ENCODE data around the gene WDR83.
"Not testable (repeated sequence)": the region's sequence is repeated elsewhere in the genome, so short reads cannot be mapped to it uniquely, and the experiment has no call there.

Gene WDR83, protein sequence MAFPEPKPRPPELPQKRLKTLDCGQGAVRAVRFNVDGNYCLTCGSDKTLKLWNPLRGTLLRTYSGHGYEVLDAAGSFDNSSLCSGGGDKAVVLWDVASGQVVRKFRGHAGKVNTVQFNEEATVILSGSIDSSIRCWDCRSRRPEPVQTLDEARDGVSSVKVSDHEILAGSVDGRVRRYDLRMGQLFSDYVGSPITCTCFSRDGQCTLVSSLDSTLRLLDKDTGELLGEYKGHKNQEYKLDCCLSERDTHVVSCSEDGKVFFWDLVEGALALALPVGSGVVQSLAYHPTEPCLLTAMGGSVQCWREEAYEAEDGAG

DNA sequence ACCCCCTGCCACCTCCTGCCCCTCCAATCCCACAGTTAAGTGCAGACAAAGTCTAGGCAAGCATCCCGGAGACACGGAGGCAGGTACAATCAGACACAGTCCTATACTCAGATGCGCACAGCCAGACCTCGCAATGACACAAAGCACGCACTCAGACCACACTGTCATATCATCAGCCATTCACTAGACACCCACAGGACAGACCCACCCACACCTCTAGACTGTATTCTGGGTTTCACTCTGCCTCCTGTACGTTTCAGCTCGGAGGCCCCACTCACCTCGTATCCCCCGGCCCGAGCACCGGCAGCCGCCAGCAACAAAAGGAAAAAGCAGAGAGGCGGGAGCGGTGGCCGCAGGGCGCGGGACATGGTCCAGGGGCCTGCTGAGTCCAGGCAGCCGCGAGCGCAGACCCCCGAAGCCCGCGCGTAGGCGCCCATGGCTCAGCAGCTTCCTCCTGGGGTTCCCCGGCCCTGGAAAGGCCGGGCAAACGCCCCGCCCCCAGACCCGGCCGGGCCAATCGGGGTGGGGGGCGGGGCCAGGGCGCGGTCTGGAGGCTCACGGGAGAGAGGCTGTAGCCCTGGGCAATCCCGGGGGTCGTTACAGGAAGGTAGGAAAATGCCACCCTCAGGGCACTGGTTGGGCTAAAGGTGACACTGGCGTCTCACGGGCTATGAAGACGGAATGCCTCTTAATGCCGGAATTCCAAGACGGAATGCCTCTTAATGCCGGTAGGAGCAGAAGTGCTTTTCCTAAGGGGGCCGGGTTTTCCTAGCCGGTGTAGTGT, at the start of gene WDR83, which contains the start of gene MAN2B1:
Gene WDR83 (plus strand): TSS at position 543 of the 784 bp plus-strand sequence. CDS start 2,984 bp downstream, outside the sequence.
Gene MAN2B1 (minus strand): TSS at position 478 of the 784 bp plus-strand sequence. CDS start 41 bp downstream, at position 437.
- DNase-seq = peak; percentile 43 to 72 (median 56)

DNA sequence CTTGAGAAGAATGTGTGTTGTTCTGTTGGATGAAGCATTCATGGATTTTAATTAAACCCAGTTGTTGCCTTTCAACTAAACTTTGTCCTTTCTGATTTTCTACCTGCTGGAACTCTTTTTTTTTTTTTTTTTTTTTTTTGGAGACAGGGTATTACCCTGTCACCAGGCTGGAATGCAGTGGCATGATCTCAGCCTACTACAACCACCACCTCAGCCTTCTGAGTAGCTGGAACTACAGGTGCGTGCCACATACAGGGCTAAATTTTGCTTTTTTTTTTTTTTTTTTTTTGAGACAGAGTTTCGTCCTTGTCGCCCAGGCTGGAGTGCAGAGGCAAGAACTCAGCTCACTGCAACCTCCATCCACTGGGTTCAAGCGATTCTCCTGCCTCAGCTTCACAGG, 49.0 kb upstream of the WDR83 start:
- no peak for DNase-seq

DNA sequence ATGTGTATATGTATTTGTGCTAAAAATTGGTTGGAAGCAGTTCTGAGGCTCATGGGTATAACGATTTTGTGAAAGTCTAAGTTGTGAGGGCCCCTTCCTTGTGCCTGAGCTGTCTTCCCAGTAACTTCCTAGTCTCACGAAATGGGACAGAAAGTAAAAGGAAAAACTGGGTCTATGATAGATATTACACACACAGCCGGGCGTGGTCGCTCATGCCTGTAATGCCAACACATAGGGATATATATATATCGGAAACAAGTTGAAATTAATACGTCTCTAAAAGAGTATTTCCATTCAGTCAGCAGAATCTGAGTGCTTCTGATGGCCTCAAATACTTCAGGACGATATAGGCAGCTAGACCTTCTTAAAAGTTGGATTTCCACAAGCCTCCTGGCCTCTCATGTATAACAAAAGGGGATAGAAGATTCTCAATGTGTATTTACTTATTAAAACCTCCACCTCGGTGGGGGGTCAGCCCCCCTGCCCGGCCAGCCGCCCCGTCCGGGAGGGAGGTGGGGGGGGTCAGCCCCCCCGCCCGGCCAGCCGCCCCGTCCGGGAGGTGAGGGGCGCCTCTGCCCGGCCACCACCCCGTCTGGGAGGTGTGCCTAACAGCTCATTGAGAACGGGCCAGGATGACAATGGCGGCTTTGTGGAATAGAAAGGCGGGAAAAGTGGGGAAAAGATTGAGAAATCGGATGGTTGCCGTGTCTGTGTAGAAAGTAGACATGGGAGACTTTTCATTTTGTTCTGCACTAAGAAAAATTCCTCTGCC, 45.2 kb upstream of the WDR83 start:
- not testable (repeated sequence) for DNase-seq

DNA sequence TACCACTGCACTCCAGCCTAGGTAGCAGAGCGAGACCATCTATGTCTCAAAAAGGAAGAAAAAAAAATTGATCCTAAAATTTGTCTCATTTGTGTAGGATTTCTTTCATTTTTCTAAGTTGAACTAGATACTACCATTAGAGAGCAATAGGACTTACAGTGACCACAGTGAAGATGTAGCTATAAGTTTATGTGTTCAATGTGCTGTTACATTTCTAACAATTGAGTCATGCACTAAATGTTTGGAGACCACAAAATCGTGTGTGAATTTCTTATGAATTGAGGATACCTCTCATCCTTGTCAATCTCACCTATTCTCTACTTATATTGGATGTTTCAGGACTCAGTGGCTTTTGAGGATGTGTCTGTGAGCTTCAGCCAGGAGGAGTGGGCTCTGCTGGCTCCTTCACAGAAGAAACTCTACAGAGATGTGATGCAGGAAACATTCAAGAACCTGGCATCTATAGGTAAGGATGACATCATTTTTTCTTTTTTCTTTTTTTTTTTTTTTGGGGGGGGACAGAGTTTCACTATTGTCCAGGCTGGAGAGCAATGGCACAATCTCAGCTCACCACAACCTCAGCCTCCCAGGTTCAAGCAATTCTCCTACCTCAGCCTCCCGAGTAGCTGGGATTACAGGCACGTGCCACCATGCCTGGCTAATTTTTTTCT, 43.1 kb upstream of the WDR83 start:
- DNase-seq = no peak

DNA sequence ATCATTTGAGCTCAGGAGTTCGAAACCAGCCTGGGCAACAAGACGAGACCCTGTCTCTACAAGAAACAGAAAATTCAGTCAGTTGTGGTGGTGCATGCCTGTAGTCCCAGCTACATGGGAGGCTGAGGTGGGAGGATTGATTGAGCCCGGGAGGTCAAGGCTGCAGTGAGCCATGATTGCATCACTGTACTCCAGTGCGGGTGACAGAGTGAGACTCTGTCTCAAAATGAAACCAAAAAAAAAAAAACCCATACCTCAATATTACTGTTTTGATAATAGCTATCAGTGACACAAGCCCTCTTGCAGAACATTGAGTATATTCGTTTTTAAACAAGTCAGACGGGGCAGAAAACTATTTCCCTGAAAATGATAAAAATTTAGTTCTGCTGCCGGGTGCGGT, 39.6 kb upstream of the WDR83 start:
- DNase-seq = no peak

DNA sequence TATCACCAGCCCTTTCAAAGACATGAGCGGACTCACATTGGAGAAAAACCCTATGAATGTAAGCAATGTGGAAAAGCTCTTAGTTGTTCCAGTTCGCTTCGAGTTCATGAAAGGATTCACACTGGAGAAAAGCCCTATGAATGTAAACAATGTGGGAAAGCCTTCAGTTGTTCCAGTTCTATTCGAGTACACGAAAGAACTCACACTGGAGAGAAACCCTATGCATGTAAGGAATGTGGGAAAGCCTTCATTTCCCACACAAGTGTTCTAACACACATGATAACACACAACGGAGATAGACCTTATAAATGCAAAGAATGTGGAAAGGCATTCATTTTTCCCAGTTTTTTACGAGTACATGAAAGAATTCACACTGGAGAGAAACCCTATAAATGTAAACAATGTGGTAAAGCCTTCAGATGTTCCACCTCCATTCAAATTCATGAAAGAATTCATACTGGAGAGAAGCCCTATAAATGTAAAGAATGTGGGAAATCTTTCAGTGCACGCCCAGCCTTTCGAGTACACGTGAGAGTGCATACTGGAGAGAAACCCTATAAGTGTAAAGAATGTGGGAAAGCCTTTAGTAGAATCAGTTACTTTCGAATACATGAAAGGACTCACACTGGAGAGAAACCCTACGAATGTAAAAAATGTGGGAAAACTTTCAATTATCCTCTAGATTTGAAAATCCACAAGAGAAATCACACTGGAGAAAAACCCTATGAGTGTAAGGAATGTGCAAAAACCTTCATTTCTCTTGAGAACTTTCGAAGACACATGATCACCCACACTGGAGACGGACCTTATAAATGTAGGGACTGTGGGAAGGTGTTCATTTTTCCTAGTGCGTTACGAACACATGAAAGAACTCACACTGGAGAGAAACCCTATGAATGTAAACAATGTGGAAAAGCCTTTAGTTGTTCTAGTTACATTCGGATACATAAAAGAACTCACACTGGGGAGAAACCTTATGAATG, 38.3 kb upstream of the WDR83 start:
- DNase-seq = no peak

DNA sequence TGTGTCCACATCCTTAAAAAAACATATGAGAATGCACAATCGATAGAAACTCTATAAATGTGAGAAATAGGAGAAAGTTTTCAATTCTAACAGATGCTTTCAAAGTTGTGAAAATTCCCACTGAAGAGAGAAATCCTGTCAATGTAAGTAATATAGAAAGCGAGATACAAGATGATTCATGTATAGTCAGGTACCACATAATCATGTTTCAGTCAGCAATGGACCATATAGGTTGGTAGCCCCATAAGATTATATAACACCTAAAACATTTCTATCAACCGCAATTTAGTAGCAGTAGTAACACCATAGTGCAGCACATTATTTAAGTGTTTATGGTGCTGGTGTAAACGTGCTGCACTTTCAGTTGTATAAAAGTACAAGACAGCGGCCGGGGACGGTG, 37.4 kb upstream of the WDR83 start:
- DNase-seq = no peak

DNA sequence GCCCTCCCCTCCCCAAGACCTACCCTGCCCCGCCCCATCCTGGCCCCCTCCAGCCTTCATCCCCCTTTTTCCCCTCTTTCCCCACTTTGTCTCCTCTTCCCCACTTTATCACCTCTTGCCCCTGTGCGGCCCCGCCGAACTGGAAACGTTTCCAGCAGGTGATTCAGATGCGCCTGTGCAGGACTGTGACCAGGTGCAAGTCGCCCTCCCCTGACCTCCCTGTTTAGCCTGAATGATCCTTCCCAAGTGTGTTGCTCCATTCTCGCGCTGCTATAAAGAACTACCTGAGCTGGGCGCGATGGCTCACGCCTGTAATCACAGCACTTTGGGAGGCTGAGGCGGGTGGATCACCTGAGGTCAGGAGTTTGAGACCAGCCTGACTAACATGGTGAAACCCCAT, 30.0 kb upstream of the WDR83 start:
- no peak for DNase-seq

DNA sequence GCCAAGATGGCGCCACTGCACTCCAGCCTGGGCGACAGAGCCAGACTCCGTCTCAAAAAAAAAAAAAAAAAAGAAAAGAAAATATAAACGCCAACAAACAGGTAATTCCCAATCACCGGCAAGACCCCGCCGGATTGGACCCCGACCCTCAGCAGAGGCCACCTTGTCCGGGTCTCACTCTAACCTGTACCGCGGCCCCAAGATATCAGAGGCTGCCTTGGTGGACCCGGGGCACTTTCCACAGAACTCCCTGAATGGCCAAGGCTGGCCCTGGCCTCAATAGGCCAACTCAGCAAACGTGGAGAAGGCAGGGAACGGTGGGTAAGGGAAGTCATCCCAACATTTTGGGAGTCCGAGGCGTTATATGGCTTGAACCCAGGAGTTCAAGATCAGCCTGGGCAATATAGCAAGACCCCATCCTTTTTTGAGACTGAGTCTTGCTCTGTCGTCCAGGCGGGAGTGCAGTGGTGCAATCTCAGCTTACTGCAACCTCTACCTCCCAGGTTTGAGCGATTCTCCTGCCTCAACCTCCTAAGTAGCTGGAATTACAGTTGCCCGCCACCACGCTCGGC, 27.9 kb upstream of the WDR83 start:
- no peak for DNase-seq

DNA sequence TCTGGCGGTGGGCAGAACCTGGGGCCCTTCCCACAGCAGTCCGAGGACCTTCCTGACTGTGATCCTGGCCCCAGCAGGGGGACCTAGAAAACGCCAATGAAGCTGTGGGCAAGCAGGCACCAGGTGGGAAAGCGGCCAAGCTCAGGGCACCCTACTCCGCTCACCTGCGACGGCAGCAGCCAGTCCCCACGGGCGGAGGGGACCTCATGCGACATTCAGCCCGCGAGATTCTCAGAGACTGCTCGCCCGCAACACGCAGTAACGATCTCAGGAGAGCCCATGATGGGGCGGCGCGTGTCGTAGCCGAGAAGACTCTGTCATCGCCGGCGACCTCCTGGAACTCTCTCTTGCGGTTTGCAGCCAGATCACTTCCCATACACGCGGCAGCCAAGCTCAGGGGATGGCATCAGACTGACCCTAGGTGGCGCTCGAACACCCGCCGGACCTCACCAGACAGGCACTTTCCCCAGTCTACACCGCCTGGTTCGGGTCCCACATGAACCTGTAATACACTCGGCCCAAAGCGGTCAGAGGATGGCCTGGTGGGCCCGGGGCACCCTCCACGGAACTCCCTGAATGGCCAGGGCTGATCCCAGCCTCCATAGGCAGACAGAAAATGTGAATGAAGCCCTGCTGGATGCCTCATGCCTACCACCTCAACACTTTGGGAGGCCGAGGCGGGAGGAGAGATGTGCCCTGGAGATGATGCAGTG, 26.6 kb upstream of the WDR83 start:
- peak; percentile 52 to 75 (median 68) for DNase-seq

DNA sequence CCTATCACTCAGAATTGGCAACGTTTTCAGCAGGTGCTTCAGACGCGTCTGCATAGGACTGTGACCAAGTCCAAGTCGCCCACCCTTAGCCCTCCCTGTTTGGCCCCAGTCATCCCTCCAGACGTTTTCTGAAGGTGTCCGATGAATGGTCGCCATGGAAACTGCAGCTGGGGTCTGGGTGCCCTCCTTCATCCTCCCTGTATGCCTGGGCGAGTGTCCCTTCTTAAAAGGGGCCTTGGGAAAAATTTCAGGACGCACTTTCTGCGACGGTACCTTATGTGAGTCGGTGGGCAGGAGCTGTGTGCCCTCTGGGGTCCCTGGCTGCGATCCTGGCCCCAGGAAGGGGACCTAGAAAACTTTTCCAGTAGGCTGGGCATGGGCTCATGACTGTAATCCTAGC, 25.2 kb upstream of the WDR83 start:
- DNase-seq = no peak

DNA sequence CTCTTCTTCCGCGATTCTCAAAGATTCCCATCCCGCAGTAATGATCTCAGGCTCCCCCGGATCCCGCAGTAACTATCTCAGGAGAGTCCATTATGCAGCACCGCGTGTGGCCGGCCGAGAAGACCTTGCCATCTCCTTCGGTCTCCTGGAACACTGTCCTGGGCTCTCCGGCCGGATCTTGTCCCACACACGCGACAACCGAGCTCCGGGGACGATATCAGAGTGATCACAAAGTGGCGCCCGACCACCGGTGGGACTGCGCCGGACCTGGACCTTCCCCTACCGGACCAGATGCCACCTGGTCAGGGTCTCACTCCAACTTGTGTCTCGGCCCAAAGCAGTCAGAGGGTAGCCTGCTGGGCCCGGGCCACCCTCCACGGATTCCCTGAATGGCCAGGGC, 24.1 kb upstream of the WDR83 start:
- no peak for DNase-seq

DNA sequence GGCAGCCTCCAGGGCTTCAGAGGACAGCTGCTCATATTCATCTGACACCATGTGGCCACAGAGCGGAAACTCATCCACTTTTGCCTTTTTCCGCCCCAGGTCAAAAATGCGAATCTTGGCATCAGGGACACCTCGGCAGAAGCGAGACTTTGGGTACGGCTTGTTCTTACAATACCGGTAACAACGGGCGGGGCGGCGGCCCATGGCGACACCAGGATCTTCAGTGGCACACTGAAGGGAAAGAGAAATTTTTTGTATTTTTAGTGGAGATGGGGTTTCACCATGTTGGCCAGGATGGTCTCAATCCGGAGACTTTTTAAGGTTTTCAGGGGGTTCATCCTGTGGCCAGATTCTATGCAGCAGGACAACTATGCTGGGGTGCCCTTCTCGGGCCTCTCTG, 22.9 kb upstream of the WDR83 start:
- DNase-seq = not testable (repeated sequence)

DNA sequence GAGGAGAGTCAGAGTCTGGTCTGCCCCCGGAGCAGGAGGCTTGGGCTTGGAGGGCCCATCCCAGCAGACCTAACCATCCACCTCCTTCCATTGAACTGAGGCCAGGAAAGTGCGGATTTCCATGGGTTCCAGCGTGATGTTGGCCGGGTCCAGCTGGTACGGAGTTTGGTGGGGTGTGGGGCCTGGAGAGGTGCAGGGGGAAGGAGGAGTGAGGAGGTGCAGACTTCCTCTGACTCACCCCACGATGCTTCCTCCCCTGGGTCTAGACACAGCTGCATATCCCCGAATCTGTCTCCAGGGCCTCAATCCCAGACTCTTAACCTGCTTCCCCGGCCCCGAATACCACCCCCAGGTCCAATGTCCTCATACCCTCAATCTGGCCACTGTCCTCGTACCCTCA, 20.1 kb upstream of the WDR83 start:
- DNase-seq = no peak

DNA sequence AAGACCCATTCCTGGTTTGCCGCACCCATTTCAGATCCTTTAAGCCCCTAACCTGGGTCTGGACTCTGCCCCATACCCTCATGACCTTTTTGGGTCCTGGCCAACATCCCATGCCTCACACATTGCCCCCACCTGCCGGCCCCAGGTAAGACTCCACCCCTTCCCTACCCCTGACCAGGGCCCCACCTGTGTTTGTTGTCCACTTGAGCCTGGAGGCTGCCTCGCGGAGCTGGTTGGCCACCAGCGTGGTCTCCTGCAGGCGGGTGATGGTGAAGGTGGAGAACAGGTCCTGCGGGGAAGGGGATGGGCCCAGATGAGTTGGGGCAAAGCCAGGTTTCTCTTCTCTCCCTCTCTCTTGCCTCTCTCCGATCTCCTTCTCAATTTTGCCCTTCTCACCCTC, 19.6 kb upstream of the WDR83 start:
- no peak for DNase-seq

DNA sequence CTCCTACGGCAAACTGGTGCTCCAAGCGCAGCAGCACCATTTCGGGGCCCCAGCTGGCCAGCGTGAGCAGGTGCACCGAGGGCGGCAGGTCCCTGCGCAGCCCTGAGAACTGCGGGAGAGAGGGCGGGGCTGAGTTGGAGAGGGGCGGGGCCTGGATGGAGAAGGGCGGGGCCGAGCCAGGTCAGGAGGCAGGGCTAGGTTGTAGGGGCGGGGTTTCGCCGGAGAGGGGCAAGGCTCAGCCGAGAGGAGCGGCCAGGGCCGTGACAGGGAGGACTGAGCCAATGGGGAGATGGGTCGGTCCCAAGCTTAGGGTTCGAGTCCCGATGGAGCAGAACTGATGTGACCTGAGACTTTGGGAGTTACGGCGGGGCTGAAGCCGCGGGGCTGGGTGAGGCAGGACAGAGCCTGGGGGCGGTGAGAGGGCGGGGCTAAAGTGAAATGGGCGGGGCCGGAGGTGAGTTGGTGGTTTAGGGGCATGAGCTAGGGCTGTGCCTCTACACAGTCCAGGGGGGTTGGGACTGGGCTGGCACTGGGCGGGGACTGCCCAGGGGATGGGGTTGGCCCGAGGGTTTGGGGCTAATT, 19.0 kb upstream of the WDR83 start:
- DNase-seq = peak in 1 of 4 experiments; percentile 34

DNA sequence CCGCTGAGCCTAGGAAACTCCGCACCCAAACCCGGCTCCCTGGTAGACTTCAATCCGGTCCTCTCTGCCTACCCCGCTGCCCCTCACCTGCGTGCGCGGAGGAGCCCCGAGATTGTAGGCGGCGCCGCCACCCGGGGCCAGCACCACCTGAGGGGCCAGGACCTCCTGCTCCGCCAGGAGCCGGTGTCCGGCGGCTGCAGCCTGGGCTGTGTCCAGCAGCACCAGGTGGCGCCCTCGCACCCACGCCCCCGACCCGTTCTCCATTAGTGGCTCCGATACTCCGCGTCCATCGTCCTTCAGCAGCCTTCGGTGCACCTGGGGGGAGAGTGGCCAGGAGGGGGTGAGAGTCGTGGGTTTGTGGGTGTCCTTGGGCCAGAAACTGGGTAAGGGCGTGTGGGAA, 18.5 kb upstream of the WDR83 start:
- no peak for DNase-seq

DNA sequence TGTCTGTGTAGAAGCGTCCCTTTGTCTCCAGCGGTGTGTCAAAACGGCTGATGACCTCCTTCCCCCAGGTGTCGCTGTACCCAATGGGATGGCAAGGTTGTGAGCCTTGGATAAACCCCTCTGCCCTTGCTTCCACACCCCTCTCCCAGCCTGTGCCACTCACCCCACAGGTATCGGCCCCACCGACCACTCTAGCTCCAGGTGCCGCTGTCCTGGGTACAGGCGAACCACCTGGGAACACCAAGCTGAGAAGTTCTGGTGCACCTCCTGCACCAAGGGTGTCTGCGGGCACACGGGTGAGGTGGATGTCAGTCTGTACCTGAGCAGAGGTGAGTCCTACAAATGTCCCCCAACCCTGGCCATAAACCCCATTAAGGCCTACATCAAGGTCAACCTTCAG, 16.7 kb upstream of the WDR83 start:
- no peak for DNase-seq

DNA sequence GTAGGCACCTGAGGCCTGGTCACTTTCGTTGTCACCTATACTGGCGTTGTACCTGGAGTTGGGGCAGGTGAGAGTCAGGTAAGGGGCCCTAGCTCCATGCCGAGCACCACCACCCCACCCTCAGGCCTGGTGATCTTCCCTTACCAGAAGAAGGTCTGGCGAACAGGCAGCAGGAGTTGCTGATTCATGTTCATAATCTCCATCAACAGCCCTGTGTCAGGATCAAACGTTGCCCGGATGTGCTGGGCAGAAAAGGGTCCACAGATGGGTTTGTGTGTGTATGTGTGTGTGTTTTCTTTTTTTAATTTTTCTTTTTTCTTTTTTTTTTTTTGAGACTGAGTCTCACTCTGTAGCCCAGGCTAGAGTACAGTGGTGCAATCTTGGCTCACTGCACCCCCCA, 14.4 kb upstream of the WDR83 start:
- no peak for DNase-seq

DNA sequence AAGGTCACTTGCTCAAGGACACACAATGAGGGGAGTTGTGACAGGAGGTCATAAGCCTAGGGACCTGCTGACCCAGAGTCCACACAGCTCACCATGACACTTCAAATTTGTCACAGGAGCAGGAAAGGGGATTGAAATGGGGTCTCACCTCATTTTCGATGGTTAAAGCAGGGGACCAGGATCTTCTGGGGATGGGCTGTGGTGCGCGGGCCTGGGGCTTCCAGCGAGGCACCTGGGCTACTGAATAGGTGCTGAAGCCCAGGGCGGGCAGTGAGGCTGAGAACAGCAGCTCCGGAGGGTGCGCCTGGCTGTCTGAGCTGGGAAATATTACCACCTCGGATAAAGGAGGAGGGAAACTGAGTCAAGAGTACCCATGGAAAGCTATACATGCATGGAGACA, 11.1 kb upstream of the WDR83 start:
- DNase-seq = no peak

Data from activated naive CD4-positive, alpha-beta T cell (primary cell).